HepG2 (cell line): Measurements from ENCODE around the gene VWA2.

ENCODE experiments used
- CTCF ChIP-seq: sonication (generic); formaldehyde crosslinking; IDR thresholded peaks from 2 replicates; pipeline ENCODE4 v1.5.0; 2020; ENCODE audit warnings: mild to moderate bottlenecking, missing genetic modification reagents, moderate library complexity
- IKZF4 ChIP-seq: sonication (generic); formaldehyde crosslinking; IDR thresholded peaks from 2 replicates; pipeline ENCODE4 v1.5.1; 2020; ENCODE audit warnings: borderline replicate concordance, mild to moderate bottlenecking, low read depth, missing genetic modification reagents; ENCODE audit errors: not compliant biosample characterization
- MAFG ChIP-seq: sonication (generic); formaldehyde crosslinking; IDR thresholded peaks from 2 replicates; pipeline ENCODE4 v1.5.1; 2020; ENCODE audit warnings: mild to moderate bottlenecking, missing genetic modification reagents
- MXI1 ChIP-seq: IDR thresholded peaks from 3 replicates; pipeline ENCODE4 v1.6.1; 2012; ENCODE audit warnings: low read depth, low read length, inconsistent platforms, borderline replicate concordance
- RBM39 ChIP-seq: fragments of 200-400 bp; formaldehyde crosslinking; IDR thresholded peaks from one replicate; pipeline ENCODE4 v1.6.1; 2018; ENCODE audit warnings: antibody characterized with exemption, mild to moderate bottlenecking, low read depth, low read length; ENCODE audit not compliant: poor library complexity, severe bottlenecking
- RELA ChIP-seq: sonication (generic); formaldehyde crosslinking; IDR thresholded peaks from 2 replicates; pipeline ENCODE4 v1.4.0; 2020; ENCODE audit warnings: missing genetic modification reagents
- SRF ChIP-seq: IDR thresholded peaks from 2 replicates; pipeline ENCODE4 v1.6.1; 2011; ENCODE audit warnings: mild to moderate bottlenecking, low read depth, low read length, moderate library complexity
- ZBTB1 ChIP-seq: sonication (generic); formaldehyde crosslinking; IDR thresholded peaks from 2 replicates; pipeline ENCODE4 v1.4.0; 2020; ENCODE audit warnings: missing genetic modification reagents, borderline replicate concordance
- ZNF768 ChIP-seq: sonication (generic); formaldehyde crosslinking; IDR thresholded peaks from 2 replicates; pipeline ENCODE4 v1.4.0; 2020; ENCODE audit warnings: missing genetic modification reagents
- TF ChIP-seq, protein P1 (sequence below): sonication (generic); formaldehyde crosslinking; IDR thresholded peaks from 2 replicates; pipeline ENCODE4 v1.4.0; 2020; ENCODE audit warnings: missing genetic modification reagents
- TF ChIP-seq, protein P2 (sequence below): sonication (generic); formaldehyde crosslinking; IDR thresholded peaks from 2 replicates; pipeline ENCODE4 v1.4.0; 2020; ENCODE audit warnings: mild to moderate bottlenecking, missing genetic modification reagents, borderline replicate concordance

GRCh38 chr10:114259824-114260223 is 20.8 kb downstream of the VWA2 start:
- TF ChIP-seq CTCF (no peak), MXI1 (no peak), RELA (CRISPR knock-in tag) (no peak), ZBTB1 (CRISPR knock-in tag) (no peak), SRF (no peak), MAFG (CRISPR knock-in tag) (no peak), RBM39 (no peak), ZNF768 (CRISPR knock-in tag) (no peak), IKZF4 (CRISPR knock-in tag) (no peak)
- TF ChIP-seq, protein P1, sequence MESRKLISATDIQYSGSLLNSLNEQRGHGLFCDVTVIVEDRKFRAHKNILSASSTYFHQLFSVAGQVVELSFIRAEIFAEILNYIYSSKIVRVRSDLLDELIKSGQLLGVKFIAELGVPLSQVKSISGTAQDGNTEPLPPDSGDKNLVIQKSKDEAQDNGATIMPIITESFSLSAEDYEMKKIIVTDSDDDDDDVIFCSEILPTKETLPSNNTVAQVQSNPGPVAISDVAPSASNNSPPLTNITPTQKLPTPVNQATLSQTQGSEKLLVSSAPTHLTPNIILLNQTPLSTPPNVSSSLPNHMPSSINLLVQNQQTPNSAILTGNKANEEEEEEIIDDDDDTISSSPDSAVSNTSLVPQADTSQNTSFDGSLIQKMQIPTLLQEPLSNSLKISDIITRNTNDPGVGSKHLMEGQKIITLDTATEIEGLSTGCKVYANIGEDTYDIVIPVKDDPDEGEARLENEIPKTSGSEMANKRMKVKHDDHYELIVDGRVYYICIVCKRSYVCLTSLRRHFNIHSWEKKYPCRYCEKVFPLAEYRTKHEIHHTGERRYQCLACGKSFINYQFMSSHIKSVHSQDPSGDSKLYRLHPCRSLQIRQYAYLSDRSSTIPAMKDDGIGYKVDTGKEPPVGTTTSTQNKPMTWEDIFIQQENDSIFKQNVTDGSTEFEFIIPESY (CRISPR knock-in tag) = no peak
- TF ChIP-seq, protein P2, sequence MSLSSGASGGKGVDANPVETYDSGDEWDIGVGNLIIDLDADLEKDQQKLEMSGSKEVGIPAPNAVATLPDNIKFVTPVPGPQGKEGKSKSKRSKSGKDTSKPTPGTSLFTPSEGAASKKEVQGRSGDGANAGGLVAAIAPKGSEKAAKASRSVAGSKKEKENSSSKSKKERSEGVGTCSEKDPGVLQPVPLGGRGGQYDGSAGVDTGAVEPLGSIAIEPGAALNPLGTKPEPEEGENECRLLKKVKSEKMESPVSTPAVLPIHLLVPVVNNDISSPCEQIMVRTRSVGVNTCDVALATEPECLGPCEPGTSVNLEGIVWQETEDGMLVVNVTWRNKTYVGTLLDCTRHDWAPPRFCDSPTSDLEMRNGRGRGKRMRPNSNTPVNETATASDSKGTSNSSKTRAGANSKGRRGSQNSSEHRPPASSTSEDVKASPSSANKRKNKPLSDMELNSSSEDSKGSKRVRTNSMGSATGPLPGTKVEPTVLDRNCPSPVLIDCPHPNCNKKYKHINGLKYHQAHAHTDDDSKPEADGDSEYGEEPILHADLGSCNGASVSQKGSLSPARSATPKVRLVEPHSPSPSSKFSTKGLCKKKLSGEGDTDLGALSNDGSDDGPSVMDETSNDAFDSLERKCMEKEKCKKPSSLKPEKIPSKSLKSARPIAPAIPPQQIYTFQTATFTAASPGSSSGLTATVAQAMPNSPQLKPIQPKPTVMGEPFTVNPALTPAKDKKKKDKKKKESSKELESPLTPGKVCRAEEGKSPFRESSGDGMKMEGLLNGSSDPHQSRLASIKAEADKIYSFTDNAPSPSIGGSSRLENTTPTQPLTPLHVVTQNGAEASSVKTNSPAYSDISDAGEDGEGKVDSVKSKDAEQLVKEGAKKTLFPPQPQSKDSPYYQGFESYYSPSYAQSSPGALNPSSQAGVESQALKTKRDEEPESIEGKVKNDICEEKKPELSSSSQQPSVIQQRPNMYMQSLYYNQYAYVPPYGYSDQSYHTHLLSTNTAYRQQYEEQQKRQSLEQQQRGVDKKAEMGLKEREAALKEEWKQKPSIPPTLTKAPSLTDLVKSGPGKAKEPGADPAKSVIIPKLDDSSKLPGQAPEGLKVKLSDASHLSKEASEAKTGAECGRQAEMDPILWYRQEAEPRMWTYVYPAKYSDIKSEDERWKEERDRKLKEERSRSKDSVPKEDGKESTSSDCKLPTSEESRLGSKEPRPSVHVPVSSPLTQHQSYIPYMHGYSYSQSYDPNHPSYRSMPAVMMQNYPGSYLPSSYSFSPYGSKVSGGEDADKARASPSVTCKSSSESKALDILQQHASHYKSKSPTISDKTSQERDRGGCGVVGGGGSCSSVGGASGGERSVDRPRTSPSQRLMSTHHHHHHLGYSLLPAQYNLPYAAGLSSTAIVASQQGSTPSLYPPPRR (CRISPR knock-in tag) = no peak
